Measurements from ENCODE around the gene TMEM209. TPM values are rescaled to one million over a fixed set of nuclear protein-coding genes. Genes with fewer than 3 reads are reported as not detected.
"Not testable (repeated sequence)": the region's sequence is repeated elsewhere in the genome, so short reads cannot be mapped to it uniquely, and the experiment has no call there.

TMEM209 gene
- total RNA-seq, 1 experiment from 2014 or later = 4.0 TPM

GRCh38 chr7:130223646-130224045 lies 18.4 kb upstream of the TMEM209 start:
- in situ Hi-C loops (cut with HindIII; ENCODE audit: low pct_unique_long_range_greater_than_20kb, low sequenced_read_pairs) = no loop called here
- DNase-seq (ENCODE audit: low read depth) = no peak

GRCh38 chr7:130221746-130222145 lies 16.5 kb upstream of the TMEM209 start:
- no peak for DNase-seq (ENCODE audit: low read depth)
- in situ Hi-C loops (cut with HindIII; ENCODE audit: low pct_unique_long_range_greater_than_20kb, low sequenced_read_pairs) = no loop called here

- in situ Hi-C loops (cut with HindIII; ENCODE audit: low pct_unique_long_range_greater_than_20kb, low sequenced_read_pairs) = no loop called here
- no peak for DNase-seq (ENCODE audit: low read depth)
These were observed 14.7 kb upstream of the TMEM209 start for GRCh38 chr7:130219871-130220270.

- in situ Hi-C loops (cut with HindIII; ENCODE audit: low pct_unique_long_range_greater_than_20kb, low sequenced_read_pairs) = no loop called here
- no peak for DNase-seq (ENCODE audit: low read depth)
These were observed 13.8 kb upstream of the TMEM209 start for GRCh38 chr7:130218806-130219620.

- in situ Hi-C loops (cut with HindIII; ENCODE audit: low pct_unique_long_range_greater_than_20kb, low sequenced_read_pairs) = no loop called here
- no peak for DNase-seq (ENCODE audit: low read depth)
These were observed 11.5 kb upstream of the TMEM209 start for GRCh38 chr7:130216750-130217149.

- in situ Hi-C loops (cut with HindIII; ENCODE audit: low pct_unique_long_range_greater_than_20kb, low sequenced_read_pairs) = no loop called here
- DNase-seq (ENCODE audit: low read depth) = no peak
These were observed 10.8 kb upstream of the TMEM209 start for GRCh38 chr7:130216025-130216424.

GRCh38 chr7:130213828-130214227 lies 8.6 kb upstream of the TMEM209 start:
- DNase-seq (ENCODE audit: low read depth) = no peak
- in situ Hi-C loops (cut with HindIII; ENCODE audit: low pct_unique_long_range_greater_than_20kb, low sequenced_read_pairs) = no loop called here

GRCh38 chr7:130210181-130210935 lies 5.2 kb upstream of the TMEM209 start:
- in situ Hi-C loops (cut with HindIII; ENCODE audit: low pct_unique_long_range_greater_than_20kb, low sequenced_read_pairs) = no loop called here

GRCh38 chr7:130208516-130208915 lies 3.3 kb upstream of the TMEM209 start:
- in situ Hi-C loops (cut with HindIII; ENCODE audit: low pct_unique_long_range_greater_than_20kb, low sequenced_read_pairs) = no loop called here

More at GRCh38 chr7:130210181-130210935, 5.2 kb upstream of the TMEM209 start:
- DNase-seq (ENCODE audit: low read depth) = no peak

GRCh38 chr7:130207642-130208041 lies 2.4 kb upstream of the TMEM209 start, which contains the start of gene SSMEM1:
SSMEM1 (plus strand) TSS chr7:130207860; CDS start chr7:130207911, 51 bp downstream.
- in situ Hi-C loops (cut with HindIII; ENCODE audit: low pct_unique_long_range_greater_than_20kb, low sequenced_read_pairs) = no loop called here

More at GRCh38 chr7:130208516-130208915, 3.3 kb upstream of the TMEM209 start:
- DNase-seq (ENCODE audit: low read depth) = no peak

GRCh38 chr7:130207033-130207432 lies 1.8 kb upstream of the TMEM209 start:
- in situ Hi-C loops (cut with HindIII; ENCODE audit: low pct_unique_long_range_greater_than_20kb, low sequenced_read_pairs) = no loop called here
- no peak for DNase-seq (ENCODE audit: low read depth)

More at GRCh38 chr7:130207642-130208041, 2.4 kb upstream of the TMEM209 start, which contains the start of gene SSMEM1:
- no peak for DNase-seq (ENCODE audit: low read depth)

- in situ Hi-C loops (cut with HindIII; ENCODE audit: low pct_unique_long_range_greater_than_20kb, low sequenced_read_pairs) = no loop called here
- DNase-seq (ENCODE audit: low read depth) = no peak
These were observed 3.4 kb downstream of the TMEM209 start for GRCh38 chr7:130201796-130202195.

- DNase-seq (ENCODE audit: low read depth) = no peak
- in situ Hi-C loops (cut with HindIII; ENCODE audit: low pct_unique_long_range_greater_than_20kb, low sequenced_read_pairs) = no loop called here
These were observed 8.1 kb downstream of the TMEM209 start for GRCh38 chr7:130197094-130197493.

GRCh38 chr7:130196476-130196875 lies 8.7 kb downstream of the TMEM209 start:
- in situ Hi-C loops (cut with HindIII; ENCODE audit: low pct_unique_long_range_greater_than_20kb, low sequenced_read_pairs) = no loop called here
- no peak for DNase-seq (ENCODE audit: low read depth)

GRCh38 chr7:130195396-130195795 lies 9.8 kb downstream of the TMEM209 start:
- no peak for DNase-seq (ENCODE audit: low read depth)
- in situ Hi-C loops (cut with HindIII; ENCODE audit: low pct_unique_long_range_greater_than_20kb, low sequenced_read_pairs) = no loop called here

GRCh38 chr7:130191791-130192190 lies 13.4 kb downstream of the TMEM209 start:
- DNase-seq (ENCODE audit: low read depth) = no peak
- in situ Hi-C loops (cut with HindIII; ENCODE audit: low pct_unique_long_range_greater_than_20kb, low sequenced_read_pairs) = no loop called here

- in situ Hi-C loops (cut with HindIII; ENCODE audit: low pct_unique_long_range_greater_than_20kb, low sequenced_read_pairs) = no loop called here
- DNase-seq (ENCODE audit: low read depth) = no peak
These were observed 15.9 kb downstream of the TMEM209 start for GRCh38 chr7:130189343-130189742.

- DNase-seq (ENCODE audit: low read depth) = no peak
- in situ Hi-C loops (cut with HindIII; ENCODE audit: low pct_unique_long_range_greater_than_20kb, low sequenced_read_pairs) = no loop called here
These were observed 17.8 kb downstream of the TMEM209 start for GRCh38 chr7:130187360-130187759.

GRCh38 chr7:130184349-130184748 lies 20.9 kb downstream of the TMEM209 start:
- in situ Hi-C loops (cut with HindIII; ENCODE audit: low pct_unique_long_range_greater_than_20kb, low sequenced_read_pairs) = not testable (repeated sequence)

More at GRCh38 chr7:130184349-130184748, 20.9 kb downstream of the TMEM209 start:
- not testable (repeated sequence) for DNase-seq (ENCODE audit: low read depth)

Data from Caki2 (cell line).